Left cardiac atrium (tissue), 4 donors: ENCODE measurements around the gene SPATA25. TPM values are rescaled to one million over a fixed set of nuclear protein-coding genes. Genes with fewer than 3 reads are reported as not detected.
"Not testable (repeated sequence)": the region's sequence is repeated elsewhere in the genome, so short reads cannot be mapped to it uniquely, and the experiment has no call there.

Experiments
- ATAC-seq, 2 donors: fragments of 200-7000 bp; cut with Tn5 transposase; one replicate each; pipeline ENCODE4 v1.9.1; 2020; ENCODE audit warnings: mild to moderate bottlenecking in 2 of 2, moderate library complexity in 2 of 2
- DNase-seq: peaks from one replicate; pipeline ENCODE4 v3.0.0-alpha.2; 2020
- intact Hi-C, 2 donors: fragments of 100-400 bp; cut with DNase I; formaldehyde crosslinking; loops; one replicate each; pipeline versions ENCODE4 v1.14.1 to v1.15.1; 2022 to 2023
- total RNA-seq, 2 donors: library from RNA; stranded (reverse); fragmentation: NEBNext Ultra II Directional; extraction: Animal tissue kit (Norgen Biotek cat#: 25700); gene quantifications; one replicate each; pipeline ENCODE4 v1.2.1, GENCODE V29; 2021
- donor health status: DM: no; HTN: yes; CAD: no.
- donor health status: DM: no; HTN: yes; CAD: no; lungs with severe emphysema.
- donor health status: DM: yes; HTN: yes; CAD: no.
- donor health status: Dilated cardiomyopathy.

SPATA25 gene
- total RNA-seq, 2 donors from 2014 or later = 1.6 to 2.2 TPM

DNA sequence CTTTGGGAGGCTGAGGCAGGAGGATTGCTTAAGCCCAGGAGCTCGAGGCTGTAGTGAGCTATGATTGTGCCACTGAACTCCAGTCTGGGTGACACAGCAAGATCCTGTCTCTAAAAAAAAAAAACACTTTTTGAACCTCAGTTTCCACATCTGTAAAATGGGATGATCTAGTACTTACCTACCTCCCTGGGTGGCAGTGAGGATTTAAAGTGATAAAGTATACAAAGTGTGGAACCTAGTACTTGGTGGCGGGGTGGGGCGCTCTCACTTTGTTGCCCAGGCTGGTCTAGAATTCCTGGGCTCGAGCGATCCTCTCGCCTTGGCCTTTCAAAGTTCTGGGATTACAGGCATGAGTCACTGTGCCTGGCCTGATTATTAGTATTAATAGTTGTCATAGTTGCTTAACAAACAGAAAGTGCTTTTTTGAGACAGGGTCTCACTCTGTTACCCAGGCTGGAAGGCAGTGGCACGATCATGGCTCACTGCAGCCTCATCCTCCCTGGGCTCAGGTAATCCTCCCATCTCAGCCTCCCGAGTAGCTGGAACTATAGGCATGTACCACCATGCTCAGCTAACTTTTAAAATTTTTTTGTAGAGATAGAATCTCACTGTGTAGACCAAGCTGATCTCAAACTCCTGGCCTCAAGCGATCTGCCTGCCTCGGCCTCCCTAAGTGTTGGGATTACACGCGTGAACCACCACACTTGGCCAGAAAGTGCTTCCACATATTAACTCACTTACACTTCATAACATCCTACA, 31.5 kb upstream of the SPATA25 start:
- DNase-seq (no peak), ATAC-seq (peak in 1 of 2 donors; percentile 2)
- intact Hi-C loops = no loop called here

DNA sequence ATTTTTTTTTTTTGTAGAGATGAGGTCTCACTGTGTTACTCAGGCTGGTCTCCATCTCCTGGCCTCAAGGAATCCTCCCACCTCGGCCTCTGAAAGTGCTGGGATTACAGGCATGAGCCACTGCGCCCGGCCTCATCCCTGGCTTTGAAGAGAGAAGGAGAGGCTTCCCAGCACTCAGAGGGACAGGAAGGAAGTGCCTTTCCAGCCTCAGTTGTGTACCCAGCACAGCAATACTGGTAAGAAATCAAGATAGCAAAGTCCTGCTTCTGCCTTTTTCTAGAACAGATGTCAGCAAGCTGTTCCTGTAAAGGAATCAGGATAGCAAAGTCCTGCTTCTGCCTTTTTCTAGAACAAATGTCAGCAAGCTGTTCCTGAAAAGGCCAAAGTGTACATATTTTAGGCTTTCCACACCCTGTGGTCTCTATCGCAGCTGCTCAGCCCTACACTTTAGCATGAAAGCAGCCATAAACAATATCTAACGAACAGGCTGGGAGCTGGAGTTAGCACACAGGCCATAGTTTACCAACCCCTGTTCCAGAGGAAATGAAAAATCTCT, 30.8 kb upstream of the SPATA25 start:
- intact Hi-C loops = no loop called here
- ATAC-seq (peak; percentile 13 to 33), DNase-seq (no peak)

DNA sequence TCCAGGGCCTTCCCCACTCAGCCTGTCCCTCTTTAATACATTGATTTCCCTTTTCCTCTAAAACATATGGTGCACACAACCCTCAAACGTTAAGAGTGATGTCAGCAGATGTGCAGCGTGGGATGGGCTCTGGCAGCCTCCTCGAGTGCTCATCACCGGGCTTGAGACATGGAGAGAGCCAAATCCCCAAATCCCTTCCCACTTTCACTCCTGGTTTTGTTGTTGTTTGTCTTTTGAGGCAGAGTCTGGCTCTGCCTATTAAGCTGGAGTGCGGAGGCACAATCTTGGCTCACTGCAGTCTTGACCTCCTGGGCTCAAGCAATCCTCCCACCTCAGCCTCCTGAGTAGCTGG, 30.3 kb upstream of the SPATA25 start:
- peak in 1 of 2 donors; percentile 46 for ATAC-seq
- intact Hi-C loops = no loop called here
- DNase-seq = no peak

DNA sequence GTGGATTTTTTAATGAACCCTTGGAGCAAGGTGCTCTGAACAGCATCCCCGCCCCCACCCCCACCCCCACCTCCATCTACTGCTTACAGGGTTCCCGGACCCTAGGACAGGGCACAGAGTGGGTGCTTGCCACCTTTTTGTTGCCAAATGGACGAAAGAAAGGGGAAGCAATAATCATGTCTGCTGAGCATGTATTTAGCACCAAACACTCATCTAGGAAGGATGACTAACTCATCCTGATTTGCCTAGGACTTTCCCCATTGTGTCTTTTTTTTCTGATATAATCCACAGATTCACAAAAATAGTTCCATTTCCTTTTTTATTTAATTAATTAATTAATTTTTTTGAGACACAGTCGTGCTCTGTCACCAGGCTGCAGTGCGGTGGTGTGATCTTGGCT, 25.7 kb upstream of the SPATA25 start:
- intact Hi-C loops = no loop called here
- no peak for ATAC-seq
- DNase-seq = no peak

- DNase-seq (no peak), ATAC-seq (no peak)
- intact Hi-C loops = no loop called here
These were observed 24.9 kb upstream of the SPATA25 start for GRCh38 chr20:45912344-45912682.

DNA sequence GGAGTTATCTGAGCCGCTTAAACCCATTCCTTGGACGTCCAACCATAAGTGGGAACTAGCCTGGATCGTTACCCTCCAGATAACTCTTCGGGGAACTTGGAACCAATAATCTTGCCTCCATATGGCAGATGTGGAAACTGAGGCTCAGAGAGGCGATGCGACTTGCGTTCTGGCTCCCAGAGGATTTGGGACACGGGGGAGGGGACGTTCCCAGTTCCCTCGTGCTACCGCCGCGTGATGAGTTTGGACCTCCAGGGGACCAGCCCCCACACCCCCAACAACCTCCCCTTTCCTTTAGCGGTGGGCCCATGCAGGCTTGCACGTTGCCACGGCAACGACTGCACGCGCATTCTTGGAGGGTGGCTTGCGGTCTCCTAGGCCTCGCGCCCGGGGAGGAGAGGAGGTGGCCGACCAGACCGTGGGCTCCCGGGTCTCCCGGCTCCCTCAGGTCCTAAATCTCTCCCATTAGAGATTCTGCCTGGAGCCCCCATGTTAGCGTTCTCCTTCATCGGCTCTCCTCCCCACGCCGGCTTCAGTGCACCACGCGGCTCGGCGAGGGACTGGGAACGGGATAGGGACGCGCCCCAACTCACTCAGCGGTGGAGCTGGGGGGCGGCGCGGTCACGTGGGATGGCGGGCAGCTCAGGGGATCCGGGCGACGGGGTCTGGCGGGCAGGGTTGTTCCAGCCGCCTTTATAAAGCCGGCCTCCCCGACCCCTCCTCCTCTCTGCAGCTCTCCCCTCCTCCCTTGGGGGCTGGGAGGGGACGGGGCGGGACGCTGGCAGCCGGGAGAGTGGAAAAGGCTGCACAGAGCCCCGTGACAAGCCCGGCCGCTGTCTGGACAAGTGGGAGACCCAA, 24.3 kb upstream of the SPATA25 start, which contains the start of gene PLTP:
Gene PLTP (minus strand): TSS at position 670 of the 858 bp plus-strand sequence. CDS start 703 bp downstream, outside the sequence.
- peak; percentile 78 for DNase-seq
- peak; percentile 62 to 64 for ATAC-seq
- intact Hi-C loops = no loop called here

DNA sequence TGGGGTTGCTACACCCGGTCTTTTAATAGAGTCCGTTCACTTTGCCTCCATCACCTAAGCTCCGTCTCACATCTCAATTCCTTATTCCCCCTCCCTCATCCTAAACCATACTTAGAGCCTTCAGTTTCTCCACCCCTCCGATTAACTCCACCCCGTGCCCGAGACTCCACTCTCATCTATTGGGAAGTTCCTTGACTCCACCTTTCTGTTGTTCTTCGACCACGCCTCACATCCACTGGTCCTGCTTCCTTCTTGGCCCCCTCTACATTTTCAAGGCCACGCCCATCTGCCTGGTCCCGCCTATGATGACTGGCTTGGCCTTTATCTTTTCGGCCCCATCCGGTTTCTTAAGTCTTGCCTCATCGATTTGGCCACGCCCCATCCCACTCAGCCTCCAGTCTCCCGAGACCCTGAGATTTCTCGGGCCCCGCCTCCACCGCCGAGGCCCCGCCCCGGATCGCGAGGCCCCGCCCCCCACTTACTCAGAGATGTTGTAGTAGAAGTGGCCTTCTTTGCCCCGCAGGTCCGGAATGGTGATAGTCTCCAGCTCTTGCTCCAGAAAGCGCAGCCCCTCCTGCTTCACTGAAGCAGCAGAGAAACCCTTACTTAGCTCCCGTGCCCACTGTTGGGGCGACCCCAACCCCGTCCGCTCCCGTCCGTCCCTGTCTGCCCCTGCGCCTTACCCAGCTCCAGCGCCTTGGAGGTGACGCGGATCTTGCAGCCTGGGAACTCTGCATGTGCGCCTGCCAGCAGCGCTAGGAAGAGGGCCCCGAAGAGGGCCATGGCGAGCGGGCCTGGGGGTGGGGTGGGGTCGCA, 23.5 kb upstream of the SPATA25 start:
- intact Hi-C loops = no loop called here
- ATAC-seq (peak; percentile 90 to 91), DNase-seq (peak; percentile 97)

DNA sequence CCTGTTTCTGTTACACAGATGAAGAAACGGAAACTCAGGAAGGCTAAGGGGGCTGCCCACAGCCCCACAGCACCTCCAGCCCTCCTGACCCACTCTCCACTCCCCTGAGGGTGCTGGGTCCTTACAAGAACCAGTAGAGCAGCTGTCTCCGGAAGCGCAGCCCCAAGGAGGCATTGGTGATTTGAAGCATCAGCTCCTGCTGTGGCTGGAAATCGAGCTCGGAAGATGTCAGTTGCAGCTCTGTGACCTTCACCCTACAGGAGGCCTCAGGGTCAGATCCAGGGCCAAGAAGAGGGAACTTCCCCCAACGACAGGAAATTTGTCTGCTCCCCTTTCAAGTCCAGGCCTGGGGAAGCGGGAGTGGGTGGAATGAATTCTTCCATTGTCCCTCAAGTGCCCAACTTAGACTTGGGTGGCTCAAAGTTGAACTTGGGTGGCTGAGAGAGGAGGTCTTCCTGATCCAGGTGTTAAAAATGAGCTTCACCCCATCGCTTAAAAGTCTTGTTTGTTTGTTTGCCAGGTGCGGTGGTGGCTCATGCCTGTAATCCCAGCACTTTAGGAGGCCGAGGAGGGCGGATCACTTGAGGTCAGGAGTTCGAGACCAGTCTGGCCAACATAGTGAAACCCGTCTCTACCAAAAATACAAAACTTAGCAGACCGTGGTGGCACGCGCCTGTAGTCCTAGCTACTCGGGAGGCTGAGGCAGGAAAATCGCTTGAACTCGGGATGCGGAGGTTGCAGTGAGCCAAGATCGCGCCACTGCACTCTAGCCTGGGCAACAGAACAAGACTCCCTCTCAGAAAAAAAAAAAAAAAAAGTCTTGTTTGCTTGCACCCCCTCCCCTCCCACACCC, 22.6 kb upstream of the SPATA25 start:
- DNase-seq (no peak), ATAC-seq (no peak)
- intact Hi-C loops = no loop called here

DNA sequence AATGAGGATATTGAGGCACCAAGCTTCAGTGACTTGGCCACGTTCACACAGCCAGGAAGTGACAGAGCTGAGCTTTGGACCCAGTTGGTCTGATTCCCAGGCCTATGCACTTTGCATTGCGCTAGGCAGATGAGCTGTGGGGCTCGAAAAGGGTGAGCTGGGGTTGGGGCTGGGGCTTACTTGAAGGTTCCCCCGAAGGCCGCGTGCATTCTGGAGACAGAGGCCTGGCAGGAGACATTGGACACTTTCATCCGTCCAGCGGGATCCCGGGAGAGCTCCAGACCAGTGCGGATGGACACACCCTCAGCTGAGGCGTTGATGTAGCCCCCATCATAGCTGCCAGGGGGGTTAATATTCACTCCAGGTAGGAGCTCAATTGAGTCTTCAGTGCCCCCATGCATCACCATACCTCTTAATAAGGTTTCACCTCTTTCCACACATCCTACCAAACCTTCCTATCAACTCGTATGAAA, 21.9 kb upstream of the SPATA25 start:
- DNase-seq = no peak
- ATAC-seq = no peak
- intact Hi-C loops = no loop called here

GRCh38 chr20:45908084-45908483, 20.7 kb upstream of the SPATA25 start:
- intact Hi-C loops = no loop called here
- ATAC-seq = no peak
- DNase-seq = no peak

- DNase-seq (no peak), ATAC-seq (no peak)
- intact Hi-C loops = no loop called here
These were observed 20.0 kb upstream of the SPATA25 start for GRCh38 chr20:45907219-45907948.

GRCh38 chr20:45905505-45906079, 18.2 kb upstream of the SPATA25 start:
- intact Hi-C loops = no loop called here
- DNase-seq (no peak), ATAC-seq (no peak)

- DNase-seq (no peak), ATAC-seq (no peak)
These were observed 17.4 kb upstream of the SPATA25 start for GRCh38 chr20:45904583-45905504.

DNA sequence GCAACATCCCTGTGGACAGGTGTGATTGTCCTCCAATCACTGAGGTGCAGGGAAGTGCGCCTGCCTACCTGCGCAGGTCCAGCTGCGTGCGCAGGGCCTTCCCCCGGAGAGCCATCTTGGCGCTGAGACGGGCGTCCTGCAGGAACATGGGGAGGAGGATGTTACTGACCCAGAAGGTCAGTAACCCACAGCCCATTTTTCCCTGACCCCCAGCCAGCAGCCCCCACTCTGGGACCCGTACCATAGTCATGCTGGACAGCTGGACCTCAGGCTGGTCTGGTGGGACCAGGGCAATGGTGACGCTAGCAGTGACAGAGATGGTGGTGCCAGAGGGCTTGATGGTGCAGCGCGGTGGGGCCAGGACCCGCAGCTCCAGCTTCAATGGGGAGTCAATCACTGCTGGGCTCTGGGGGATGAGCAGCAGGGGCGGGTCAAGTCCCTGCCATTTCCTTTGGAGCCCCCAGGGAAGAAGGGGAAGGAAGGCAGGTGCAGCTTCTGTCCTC, 14.8 kb upstream of the SPATA25 start:
- DNase-seq (no peak), ATAC-seq (no peak)
- intact Hi-C loops = no loop called here

More at GRCh38 chr20:45904583-45905504, 17.4 kb upstream of the SPATA25 start:
- intact Hi-C loops = no loop called here

- DNase-seq, ATAC-seq, intact Hi-C loops: not testable (repeated sequence)
These were observed 13.9 kb upstream of the SPATA25 start for GRCh38 chr20:45901332-45901731.
